HepG2 (cell line): Measurements from ENCODE around the gene HSP90AB1. TPM values are rescaled to one million over a fixed set of nuclear protein-coding genes. Genes with fewer than 3 reads are reported as not detected.

Experiments
- ARHGAP35 ChIP-seq: sonication (generic); formaldehyde crosslinking; IDR thresholded peaks from 2 replicates; pipeline ENCODE4 v1.9.0; 2022; ENCODE audit warnings: mild to moderate bottlenecking, inconsistent platforms, moderate library complexity, missing genetic modification reagents, borderline replicate concordance
- BATF2 ChIP-seq: sonication (generic); formaldehyde crosslinking; IDR thresholded peaks from 2 replicates; pipeline ENCODE4 v1.8.0; 2022; ENCODE audit warnings: mild to moderate bottlenecking, missing genetic modification reagents, moderate library complexity
- BHLHE40 ChIP-seq: IDR thresholded peaks from 2 replicates; pipeline ENCODE4 v1.6.1; 2011; ENCODE audit warnings: low read length, improper control_type of control experiment
- BORCS8-MEF2B ChIP-seq: sonication (generic); formaldehyde crosslinking; IDR thresholded peaks from 2 replicates; pipeline ENCODE4 v1.8.0; 2022; ENCODE audit warnings: mild to moderate bottlenecking, missing genetic modification reagents
- BRD4 ChIP-seq: sonication (generic); formaldehyde crosslinking; IDR thresholded peaks from 2 replicates; pipeline ENCODE4 v1.4.0; 2020; ENCODE audit warnings: missing genetic modification reagents
- DNMT3B ChIP-seq: conservative IDR thresholded peaks from 2 replicates; pipeline ENCODE4 v1.6.1; 2016; ENCODE audit warnings: missing biosample characterization, control low read depth
- HDAC6 ChIP-seq: fragments of 200-600 bp; sonication (generic); IDR thresholded peaks from 2 replicates; pipeline ENCODE4 v1.7.0; 2017; ENCODE audit warnings: mild to moderate bottlenecking, antibody characterized with exemption, low read length, low read depth
- HMGA1 ChIP-seq: sonication (generic); formaldehyde crosslinking; conservative IDR thresholded peaks from 2 replicates; pipeline ENCODE4 v1.4.0; 2020; ENCODE audit warnings: missing genetic modification reagents
- KDM5A ChIP-seq: fragments of 200-600 bp; sonication (generic); IDR thresholded peaks from 2 replicates; pipeline ENCODE4 v1.7.0; 2018; ENCODE audit warnings: antibody characterized with exemption, mild to moderate bottlenecking, low read length, borderline replicate concordance
- NFRKB ChIP-seq: fragments of 450-650 bp; IDR thresholded peaks from 2 replicates; pipeline ENCODE4 v1.6.1; 2017
- POGZ ChIP-seq: sonication (generic); formaldehyde crosslinking; IDR thresholded peaks from 2 replicates; pipeline ENCODE4 v1.4.0; 2020; ENCODE audit warnings: mild to moderate bottlenecking, missing genetic modification reagents
- RFX3 ChIP-seq: IDR thresholded peaks from 2 replicates; pipeline ENCODE4 v1.6.1; 2016; ENCODE audit warnings: missing biosample characterization, missing genetic modification reagents
- SP1 ChIP-seq, 2 experiments: fragments of 450-650 bp in 1 of 2; sonication (generic) in 1 of 2; formaldehyde crosslinking in 1 of 2; IDR thresholded peaks; 2 replicates each; pipeline versions ENCODE4 v1.4.0 to v1.6.1; 2016 to 2020; ENCODE audit warnings: missing genetic modification reagents in 1 of 2
- TERF1 ChIP-seq: sonication (generic); formaldehyde crosslinking; IDR thresholded peaks from 2 replicates; pipeline ENCODE4 v1.8.0; 2022; ENCODE audit warnings: mild to moderate bottlenecking, missing genetic modification reagents, moderate library complexity
- ZBTB10 ChIP-seq: sonication (generic); formaldehyde crosslinking; IDR thresholded peaks from 2 replicates; pipeline ENCODE4 v1.4.0; 2020; ENCODE audit warnings: missing genetic modification reagents, borderline replicate concordance
- ZBTB26 ChIP-seq: IDR thresholded peaks from 2 replicates; pipeline ENCODE4 v1.6.1; 2016; ENCODE audit warnings: missing compliant biosample characterization, missing genetic modification reagents, borderline replicate concordance
- ZHX1 ChIP-seq: sonication (generic); formaldehyde crosslinking; IDR thresholded peaks from 2 replicates; pipeline ENCODE4 v1.8.1; 2022; ENCODE audit warnings: low read depth, mild to moderate bottlenecking, missing genetic modification reagents
- ZNF790 ChIP-seq: sonication (generic); formaldehyde crosslinking; IDR thresholded peaks from 2 replicates; pipeline ENCODE4 v1.8.0; 2022; ENCODE audit warnings: missing genetic modification reagents, mild to moderate bottlenecking, borderline replicate concordance
- ZSCAN5A ChIP-seq: sonication (generic); formaldehyde crosslinking; IDR thresholded peaks from 2 replicates; pipeline ENCODE4 v1.8.0; 2022; ENCODE audit warnings: mild to moderate bottlenecking, missing genetic modification reagents, borderline replicate concordance
- polyA plus RNA-seq, 8 experiments: library from polyadenylated mRNA; depleted of rRNA in 3 of 8; stranded (reverse) in 7 of 8; unstranded in 1 of 8; fragments of >200 nt; fragmentation: Illumina TruSeq in 4 of 8; extraction: Trizol in 4 of 8; gene quantifications; 2 replicates each; pipeline versions ENCODE4 v1.2.1 to v1.2.3, GENCODE V29; 2011 to 2016; ENCODE audit warnings: low read depth in 4 of 8, missing spikeins in 1 of 8, mixed read lengths in 1 of 8; ENCODE audit not compliant: insufficient read depth in 1 of 8
- total RNA-seq, 5 experiments: library from RNA; depleted of rRNA; stranded (reverse); fragments of >200 nt; fragmentation: Illumina TruSeq; extraction: Trizol; gene quantifications; 2 replicates each; pipeline ENCODE4 v1.2.3, GENCODE V29; 2016; ENCODE audit warnings: low read depth in 1 of 5

HSP90AB1 gene
- total and polyA plus RNA-seq, 2 of the 13 experiments (the other 11 are each of a cell fraction or from before 2014, with no cell fraction given): 1,325 to 1,472 TPM

GRCh38 chr6:44223319-44224028, 23.4 kb upstream of the HSP90AB1 start, which contains the start of gene SLC29A1 (continued):
- TF ChIP-seq SP1 (IDR thresholded peaks at IDR 0.05): no peak
- TF ChIP-seq SP1 (CRISPR knock-in tag; IDR thresholded peaks at IDR 0.05): peak; percentile 11; the same call in 1 of the 2 replicates
- no peak for TF ChIP-seq KDM5A
- peak; percentile 15 for TF ChIP-seq POGZ (CRISPR knock-in tag)
- TF ChIP-seq ZSCAN5A: 0 out of 2 replicates have a peak, but pooled peaks have one; percentile 21
- TF ChIP-seq DNMT3B (CRISPR knock-in tag): no peak
- no peak for TF ChIP-seq HMGA1 (CRISPR knock-in tag)
- TF ChIP-seq TERF1 (CRISPR knock-in tag): no peak
- no peak for TF ChIP-seq ZBTB26
- no peak for TF ChIP-seq HDAC6
- 0 out of 2 replicates have a peak, but pooled peaks have one; percentile 49 for TF ChIP-seq BRD4
- peak; percentile 92 for TF ChIP-seq BHLHE40
- TF ChIP-seq ARHGAP35 (CRISPR knock-in tag): no peak
- no peak for TF ChIP-seq ZNF790 (CRISPR knock-in tag)
- peak; percentile 77; the same call in 1 of the 2 replicates for TF ChIP-seq ZBTB10 (CRISPR knock-in tag)
- peak; percentile 86 for TF ChIP-seq BORCS8-MEF2B
- TF ChIP-seq ZHX1 (CRISPR knock-in tag): no peak
- TF ChIP-seq NFRKB: no peak
- TF ChIP-seq RFX3 (CRISPR knock-in tag): no peak
- TF ChIP-seq BATF2 (CRISPR knock-in tag): no peak
